ENCODE data around the gene HDAC11. TPM values are rescaled to one million over a fixed set of nuclear protein-coding genes. Genes with fewer than 3 reads are reported as not detected.

The HDAC11 gene
- total and polyA plus RNA-seq, 10 of the 15 experiments (the other 5 are each of a cell fraction or from before 2014, with no cell fraction given): 0.04 to 0.76 (median 0.22) TPM; not detected in 1

GRCh38 chr3:13483988-13484695 lies 4.0 kb downstream of the HDAC11 start:
- no peak for DNase-seq (ENCODE audit: low read depth, low spot score)
- H3K4me1 ChIP-seq (ENCODE audit: control insufficient read depth, insufficient read depth, low read length): peaks cover 2% of the 10 kb centered on the region; the same call in 1 of the 2 replicates

GRCh38 chr3:13484851-13485590 lies 4.9 kb downstream of the HDAC11 start:
- TF ChIP-seq HCFC1 (IDR thresholded peaks at IDR 0.05; ENCODE audit: low read length) (no peak), SMARCA5 (IDR thresholded peaks at IDR 0.05) (no peak), RAD51 (IDR thresholded peaks at IDR 0.05) (no peak), SMAD5 (IDR thresholded peaks at IDR 0.05; ENCODE audit: low read depth) (no peak), REST (IDR thresholded peaks at IDR 0.05; ENCODE audit: low read depth, low read length) (no peak)
- H3K4me3 ChIP-seq: no peak overlapping the region
- H3K79me2 ChIP-seq (ENCODE audit: control insufficient read depth, insufficient read depth, low read length): no peaks in the 10 kb centered on the region
- H3K9me3 ChIP-seq (replicated peaks; ENCODE audit: control insufficient read depth, insufficient read depth, low read length): no peaks in the 10 kb centered on the region
- ATAC-seq (no peak), FAIRE-seq (no peak), DNase-seq (ENCODE audit: low read depth, low spot score) (no peak)
- WGBS (ENCODE audit: insufficient coverage, insufficient replicate concordance, low lambda C conversion rate, missing lambda C conversion rate): 6% methylated on average over 7 of the region's 7 CpGs
- no peak overlapping the region for H3K4me2 ChIP-seq (ENCODE audit: control insufficient read depth, insufficient read depth)
- ChIA-PET POLR2A (interaction anchor here (0.6 kb wide), 1 partner anchor 10 kb away, joined by 4 read pairs; no protein-coding TSS in a partner anchor), CTCF (interaction anchor here (0.6 to 1.8 kb wide), 3 partner anchors 11 to 922 kb away, joined by 3 to 8 read pairs (median 4); no protein-coding TSS in a partner anchor), SMC1A (ENCODE audit: uncharacterized antibody, unreplicated experiment) (no interaction called here), RAD21 (ENCODE audit: unreplicated experiment) (no interaction called here)
- H4K20me1 ChIP-seq (ENCODE audit: control insufficient read depth, insufficient read depth): no peaks in the 10 kb centered on the region
- no peak overlapping the region for H3K9ac ChIP-seq (ENCODE audit: control insufficient read depth, insufficient read depth, low read length)
- no peaks in the 10 kb centered on the region for H3K4me1 ChIP-seq (ENCODE audit: control insufficient read depth, insufficient read depth, low read length)
- intact Hi-C loops (cut with micrococcal nuclease; ENCODE audit: unreplicated experiment): loop anchor here (5.0 kb wide), 1 partner anchor 347 kb away; no protein-coding TSS in a partner anchor
- in situ Hi-C loops (cut with MboI): no loop called here
- BruUV-seq (replicated peaks): no TSS peak
- H2AFZ ChIP-seq (ENCODE audit: control insufficient read depth, low read depth, low read length): no peak overlapping the region
- no peak overlapping the region for H3K27ac ChIP-seq (ENCODE audit: control insufficient read depth, insufficient read depth)
- no peaks in the 10 kb centered on the region; a peak in 1 of 4 replicates for H3K27me3 ChIP-seq (replicated peaks in 1 of 2; ENCODE audit: control insufficient read depth in 2 of 2, insufficient read depth in 2 of 2, low read length in 1 of 2)
- H3K36me3 ChIP-seq (ENCODE audit: control insufficient read depth in 2 of 2, insufficient read depth in 2 of 2, low read length in 1 of 2): no peaks in the 10 kb centered on the region

More at GRCh38 chr3:13483988-13484695, 4.0 kb downstream of the HDAC11 start:
- ChIA-PET POLR2A (interaction anchor here (0.6 kb wide), 1 partner anchor 11 kb away, joined by 4 read pairs; no protein-coding TSS in a partner anchor), CTCF (interaction anchor here (0.6 to 1.8 kb wide), 2 partner anchors 12 to 921 kb away, joined by 3 to 8 read pairs; no protein-coding TSS in a partner anchor), RAD21 (ENCODE audit: unreplicated experiment) (no interaction called here), SMC1A (ENCODE audit: uncharacterized antibody, unreplicated experiment) (no interaction called here)
- H3K4me3 ChIP-seq: no peak overlapping the region
- H3K9ac ChIP-seq (ENCODE audit: control insufficient read depth, insufficient read depth, low read length): no peak overlapping the region
- 62% methylated on average over 21 of the region's 21 CpGs for WGBS (ENCODE audit: insufficient coverage, insufficient replicate concordance, low lambda C conversion rate, missing lambda C conversion rate)
- no peak overlapping the region for H3K27ac ChIP-seq (ENCODE audit: control insufficient read depth, insufficient read depth)
- no peaks in the 10 kb centered on the region for H3K9me3 ChIP-seq (replicated peaks; ENCODE audit: control insufficient read depth, insufficient read depth, low read length)
- in situ Hi-C loops (cut with MboI): no loop called here
- intact Hi-C loops (cut with micrococcal nuclease; ENCODE audit: unreplicated experiment): loop anchor here (5.0 kb wide), 1 partner anchor 348 kb away; no protein-coding TSS in a partner anchor
- no peaks in the 10 kb centered on the region for H3K79me2 ChIP-seq (ENCODE audit: control insufficient read depth, insufficient read depth, low read length)
- TF ChIP-seq SMARCA5 (IDR thresholded peaks at IDR 0.05) (no peak), EGR1 (IDR thresholded peaks at IDR 0.05; ENCODE audit: borderline replicate concordance in 1 of 2, low read depth in 2 of 2, low read length in 2 of 2) (no peak), CBFB (IDR thresholded peaks at IDR 0.05; ENCODE audit: low read depth) (no peak), NFXL1 (IDR thresholded peaks at IDR 0.05; ENCODE audit: borderline replicate concordance) (no peak)
- H3K36me3 ChIP-seq (ENCODE audit: control insufficient read depth in 2 of 2, insufficient read depth in 2 of 2, low read length in 1 of 2): no peaks in the 10 kb centered on the region
- ATAC-seq: no peak
- no peaks in the 10 kb centered on the region for H4K20me1 ChIP-seq (ENCODE audit: control insufficient read depth, insufficient read depth)
- no peak overlapping the region for H3K4me2 ChIP-seq (ENCODE audit: control insufficient read depth, insufficient read depth)
- H2AFZ ChIP-seq (ENCODE audit: control insufficient read depth, low read depth, low read length): no peak overlapping the region
- no TSS peak for BruUV-seq (replicated peaks)
- FAIRE-seq: no peak
- H3K27me3 ChIP-seq (replicated peaks in 1 of 2; ENCODE audit: control insufficient read depth in 2 of 2, insufficient read depth in 2 of 2, low read length in 1 of 2): no peaks in the 10 kb centered on the region; a peak in 1 of 4 replicates
